Measurements from ENCODE around the gene FAM20A.

Gene FAM20A

DNA sequence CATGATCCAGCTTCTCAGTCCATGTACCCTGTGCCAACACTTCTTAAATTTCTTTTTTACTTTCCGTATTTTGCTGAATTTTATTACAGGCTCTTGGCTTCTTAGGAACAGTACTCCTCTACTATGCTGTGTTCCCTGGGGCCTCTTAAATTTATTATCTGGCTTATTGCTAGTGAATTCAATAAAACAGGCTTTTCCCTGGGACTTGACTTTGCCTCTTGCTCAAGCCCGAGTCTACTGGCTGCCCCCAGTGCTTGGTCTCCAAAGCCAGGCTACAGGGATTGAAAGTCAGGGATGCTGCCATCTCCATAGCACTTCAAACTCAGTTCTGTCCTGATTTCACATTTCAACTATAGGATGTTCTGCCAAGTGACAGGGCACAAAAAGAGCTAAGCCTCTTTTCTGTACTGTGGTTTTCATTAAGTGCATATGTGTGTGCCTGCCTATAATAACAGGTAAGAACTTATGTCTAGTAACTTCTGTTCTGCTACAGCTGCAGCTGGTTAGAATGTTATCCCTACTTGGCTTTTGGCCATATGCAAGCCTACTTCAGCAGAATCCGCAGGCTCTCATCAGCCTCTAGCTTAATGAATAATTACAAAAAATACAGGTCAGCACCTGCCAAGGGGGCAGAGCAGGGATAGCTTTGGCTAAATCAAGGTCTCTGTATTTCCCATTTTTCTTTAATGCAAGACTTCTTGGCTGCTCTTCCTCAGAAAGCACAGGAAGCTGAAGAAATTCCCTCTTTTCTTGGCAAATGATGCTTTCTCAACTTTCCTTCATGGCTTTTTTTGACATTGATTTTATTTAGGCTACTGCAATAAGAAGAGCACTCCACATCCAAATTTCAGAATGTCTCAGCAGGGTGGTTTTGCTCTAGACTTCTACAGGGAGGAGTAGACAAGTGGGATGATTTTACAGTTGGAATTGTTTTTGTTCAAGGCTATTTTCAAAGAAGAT lies 8.2 kb downstream of the FAM20A start:
- H3K9ac ChIP-seq (ENCODE audit: low read depth, low read length, poor library complexity, severe bottlenecking), result no peak overlapping the region
- no peaks in the 10 kb centered on the region for H3K27me3 ChIP-seq (ENCODE audit: insufficient read depth, low read length, poor library complexity, severe bottlenecking)
- no peaks in the 10 kb centered on the region for H3F3A ChIP-seq (ENCODE audit: low read depth)
- H2AFZ ChIP-seq (ENCODE audit: low read length), result no peak overlapping the region
- peaks cover 3% of the 10 kb centered on the region for H3K4me1 ChIP-seq (ENCODE audit: insufficient read depth, low read length, poor library complexity, severe bottlenecking)
- no peaks in the 10 kb centered on the region for H3K79me2 ChIP-seq (ENCODE audit: insufficient read depth, low read length)
- no peaks in the 10 kb centered on the region for H3K9me3 ChIP-seq (ENCODE audit: insufficient read depth, low read depth, low read length)
- H3K9me2 ChIP-seq (replicated peaks; ENCODE audit: low read depth, low read length), result no peaks in the 10 kb centered on the region
- H3K4me2 ChIP-seq (ENCODE audit: low read depth, low read length, poor library complexity, severe bottlenecking), result no peak overlapping the region
- TF ChIP-seq CTCF (conservative IDR thresholded peaks at IDR 0.05; ENCODE audit: low read length) (no peak), EZH2phosphoT487 (IDR thresholded peaks at IDR 0.05; ENCODE audit: borderline replicate concordance) (no peak)
- no peak overlapping the region for H3K4me3 ChIP-seq (ENCODE audit: low read length, poor library complexity, severe bottlenecking)
- H4K20me1 ChIP-seq (ENCODE audit: insufficient read depth, low read length, poor library complexity, severe bottlenecking), result no peaks in the 10 kb centered on the region
- no peaks in the 10 kb centered on the region for H3K36me3 ChIP-seq (ENCODE audit: insufficient read depth, low read length)

DNA sequence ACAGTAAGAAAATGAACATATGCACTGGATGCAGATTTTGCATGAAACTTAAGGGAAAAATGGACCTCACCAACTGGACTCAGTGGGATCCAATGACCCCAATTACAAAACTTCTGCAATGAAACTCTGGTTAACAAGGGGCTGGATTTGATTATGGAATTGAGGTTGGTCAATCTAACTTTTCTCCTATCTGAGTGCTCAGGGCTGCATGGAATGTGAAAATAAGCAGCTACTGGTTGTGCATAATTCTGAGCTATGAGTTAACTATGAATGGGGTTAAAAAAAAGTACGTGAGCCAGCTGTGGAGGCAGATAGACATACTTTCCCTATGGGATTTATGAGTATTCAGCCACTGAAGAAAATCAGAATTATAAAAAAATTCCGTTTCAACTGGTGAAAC lies 9.2 kb downstream of the FAM20A start:
- Histone ChIP-seq H3K9ac (ENCODE audit: low read depth, low read length, poor library complexity, severe bottlenecking) (no peak overlapping the region), H3K4me3 (ENCODE audit: low read length, poor library complexity, severe bottlenecking) (no peak overlapping the region), H2AFZ (ENCODE audit: low read length) (no peak overlapping the region)

GRCh38 chr17:68591583-68591982 lies 9.6 kb downstream of the FAM20A start:
- H4K20me1 ChIP-seq (ENCODE audit: insufficient read depth, low read length, poor library complexity, severe bottlenecking), result no peaks in the 10 kb centered on the region
- no peak for TF ChIP-seq EZH2phosphoT487 (IDR thresholded peaks at IDR 0.05; ENCODE audit: borderline replicate concordance)
- H3K4me2 ChIP-seq (ENCODE audit: low read depth, low read length, poor library complexity, severe bottlenecking), result no peak overlapping the region
- no peaks in the 10 kb centered on the region for H3K79me2 ChIP-seq (ENCODE audit: insufficient read depth, low read length)
- H2AFZ ChIP-seq (ENCODE audit: low read length), result no peak overlapping the region
- H3K27me3 ChIP-seq (ENCODE audit: insufficient read depth, low read length, poor library complexity, severe bottlenecking), result no peaks in the 10 kb centered on the region
- H3K4me1 ChIP-seq (ENCODE audit: insufficient read depth, low read length, poor library complexity, severe bottlenecking), result peaks cover 3% of the 10 kb centered on the region
- H3K9me2 ChIP-seq (replicated peaks; ENCODE audit: low read depth, low read length), result no peaks in the 10 kb centered on the region
- H3K36me3 ChIP-seq (ENCODE audit: insufficient read depth, low read length), result no peaks in the 10 kb centered on the region
- no peak overlapping the region for H3K9ac ChIP-seq (ENCODE audit: low read depth, low read length, poor library complexity, severe bottlenecking)
- H3F3A ChIP-seq (ENCODE audit: low read depth), result no peaks in the 10 kb centered on the region
- H3K9me3 ChIP-seq (ENCODE audit: insufficient read depth, low read depth, low read length), result no peaks in the 10 kb centered on the region
- no peak overlapping the region for H3K4me3 ChIP-seq (ENCODE audit: low read length, poor library complexity, severe bottlenecking)

More for the DNA sequence above, 9.2 kb downstream of the FAM20A start:
- Histone ChIP-seq H3K36me3 (ENCODE audit: insufficient read depth, low read length) (no peaks in the 10 kb centered on the region), H3K27me3 (ENCODE audit: insufficient read depth, low read length, poor library complexity, severe bottlenecking) (no peaks in the 10 kb centered on the region), H3K9me2 (replicated peaks; ENCODE audit: low read depth, low read length) (no peaks in the 10 kb centered on the region), H3K4me1 (ENCODE audit: insufficient read depth, low read length, poor library complexity, severe bottlenecking) (peaks cover 3% of the 10 kb centered on the region), H3K4me2 (ENCODE audit: low read depth, low read length, poor library complexity, severe bottlenecking) (no peak overlapping the region), H4K20me1 (ENCODE audit: insufficient read depth, low read length, poor library complexity, severe bottlenecking) (no peaks in the 10 kb centered on the region), H3K79me2 (ENCODE audit: insufficient read depth, low read length) (no peaks in the 10 kb centered on the region), H3K9me3 (ENCODE audit: insufficient read depth, low read depth, low read length) (no peaks in the 10 kb centered on the region), H3F3A (ENCODE audit: low read depth) (no peaks in the 10 kb centered on the region)
- TF ChIP-seq EZH2phosphoT487 (IDR thresholded peaks at IDR 0.05; ENCODE audit: borderline replicate concordance) (no peak), CTCF (conservative IDR thresholded peaks at IDR 0.05; ENCODE audit: low read length) (no peak)
